Type B pancreatic cell (in vitro differentiated cells): ENCODE measurements around the gene WFDC1. TPM values are rescaled to one million over a fixed set of nuclear protein-coding genes. Genes with fewer than 3 reads are reported as not detected.

ENCODE experiments used
- DNase-seq: peaks from one replicate; pipeline ENCODE4 v3.0.0; 2021; ENCODE audit warnings: mixed read lengths; ENCODE audit not compliant: unreplicated experiment; ENCODE audit errors: extremely low spot score
- H3K27ac Mint-ChIP-seq: 2 replicates; pipeline ENCODE4 v1.8.0; 2021; ENCODE audit warnings: mild to moderate bottlenecking, mixed read lengths
- H3K27me3 Mint-ChIP-seq: 2 replicates; pipeline ENCODE4 v1.8.0; 2021; ENCODE audit warnings: mixed read lengths
- H3K36me3 Mint-ChIP-seq: 2 replicates; pipeline ENCODE4 v1.8.0; 2021; ENCODE audit warnings: mixed read lengths
- H3K4me1 Mint-ChIP-seq: one replicate; pipeline ENCODE4 v1.8.0; 2021; ENCODE audit warnings: mixed read lengths; ENCODE audit not compliant: unreplicated experiment
- H3K4me3 Mint-ChIP-seq: 2 replicates; pipeline ENCODE4 v1.8.0; 2021; ENCODE audit warnings: mild to moderate bottlenecking, mixed read lengths
- H3K9me3 Mint-ChIP-seq: 2 replicates; pipeline ENCODE4 v1.8.0; 2021; ENCODE audit warnings: mixed read lengths
- total RNA-seq: library from RNA; stranded (reverse); gene quantifications from 2 replicates; pipeline ENCODE4 v1.2.1, GENCODE V29; 2021; ENCODE audit warnings: low replicate concordance
- TF ChIP-seq, protein P1 (sequence below): fragments of 200-600 bp; sonication (generic); conservative IDR thresholded peaks from 2 replicates; pipeline ENCODE4 v1.5.0; 2021; ENCODE audit warnings: antibody characterized with exemption, mild to moderate bottlenecking

The WFDC1 gene
- total RNA-seq, 1 donor from 2014 or later, result 2.0 TPM

DNA sequence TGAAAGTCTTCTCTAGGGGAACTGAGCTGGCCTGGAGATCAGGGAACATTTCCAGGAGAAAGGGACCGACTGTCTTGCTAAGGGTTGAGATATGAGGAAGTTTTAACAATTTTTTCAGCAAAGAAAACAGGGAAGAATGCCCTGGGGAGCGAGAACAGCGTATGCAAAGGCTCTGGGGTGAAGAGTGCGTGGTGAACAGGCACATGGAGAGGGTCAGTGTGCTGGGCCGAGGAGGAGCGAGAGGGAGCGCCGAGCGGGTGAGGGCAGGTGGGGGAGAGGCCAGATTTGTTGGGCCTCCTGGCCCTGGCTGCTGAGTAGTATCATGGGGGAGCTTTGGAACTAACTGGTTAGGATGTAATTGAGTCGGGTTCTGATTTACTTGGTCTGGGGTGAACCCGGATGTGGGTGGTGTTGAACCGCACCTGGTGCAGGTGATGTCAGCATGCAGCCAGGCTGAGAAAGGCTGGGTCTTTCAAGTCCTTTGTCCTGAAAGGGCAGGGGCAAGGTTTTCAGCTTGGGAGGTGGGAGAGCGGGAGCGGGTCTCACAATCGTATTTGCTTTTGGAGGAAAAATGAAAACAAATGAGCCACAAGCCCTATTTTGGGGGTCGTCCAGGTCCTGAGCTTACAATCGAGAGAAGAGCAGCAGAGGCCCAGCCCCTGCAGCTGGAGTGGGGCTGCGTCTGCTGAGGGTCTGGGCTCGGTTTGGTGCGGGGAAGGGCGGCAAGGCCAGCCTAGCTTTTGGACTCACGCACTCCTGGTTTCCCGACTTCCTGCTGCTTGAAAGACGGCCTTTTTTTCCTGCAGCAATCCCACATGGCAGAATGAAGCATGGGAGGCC, 11.1 kb upstream of the WFDC1 start:
- Mint-ChIP-seq H3K27me3 (peaks cover 7% of the 10 kb centered on the region), H3K4me1 (peaks cover 49% of the 10 kb centered on the region), H3K27ac (peak overlapping the region; percentile 43), H3K9me3 (peaks cover 4% of the 10 kb centered on the region), H3K36me3 (no peaks in the 10 kb centered on the region), H3K4me3 (peak overlapping the region; percentile 63)
- TF ChIP-seq, protein P1, sequence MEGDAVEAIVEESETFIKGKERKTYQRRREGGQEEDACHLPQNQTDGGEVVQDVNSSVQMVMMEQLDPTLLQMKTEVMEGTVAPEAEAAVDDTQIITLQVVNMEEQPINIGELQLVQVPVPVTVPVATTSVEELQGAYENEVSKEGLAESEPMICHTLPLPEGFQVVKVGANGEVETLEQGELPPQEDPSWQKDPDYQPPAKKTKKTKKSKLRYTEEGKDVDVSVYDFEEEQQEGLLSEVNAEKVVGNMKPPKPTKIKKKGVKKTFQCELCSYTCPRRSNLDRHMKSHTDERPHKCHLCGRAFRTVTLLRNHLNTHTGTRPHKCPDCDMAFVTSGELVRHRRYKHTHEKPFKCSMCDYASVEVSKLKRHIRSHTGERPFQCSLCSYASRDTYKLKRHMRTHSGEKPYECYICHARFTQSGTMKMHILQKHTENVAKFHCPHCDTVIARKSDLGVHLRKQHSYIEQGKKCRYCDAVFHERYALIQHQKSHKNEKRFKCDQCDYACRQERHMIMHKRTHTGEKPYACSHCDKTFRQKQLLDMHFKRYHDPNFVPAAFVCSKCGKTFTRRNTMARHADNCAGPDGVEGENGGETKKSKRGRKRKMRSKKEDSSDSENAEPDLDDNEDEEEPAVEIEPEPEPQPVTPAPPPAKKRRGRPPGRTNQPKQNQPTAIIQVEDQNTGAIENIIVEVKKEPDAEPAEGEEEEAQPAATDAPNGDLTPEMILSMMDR, result no peak
- no peak for DNase-seq

DNA sequence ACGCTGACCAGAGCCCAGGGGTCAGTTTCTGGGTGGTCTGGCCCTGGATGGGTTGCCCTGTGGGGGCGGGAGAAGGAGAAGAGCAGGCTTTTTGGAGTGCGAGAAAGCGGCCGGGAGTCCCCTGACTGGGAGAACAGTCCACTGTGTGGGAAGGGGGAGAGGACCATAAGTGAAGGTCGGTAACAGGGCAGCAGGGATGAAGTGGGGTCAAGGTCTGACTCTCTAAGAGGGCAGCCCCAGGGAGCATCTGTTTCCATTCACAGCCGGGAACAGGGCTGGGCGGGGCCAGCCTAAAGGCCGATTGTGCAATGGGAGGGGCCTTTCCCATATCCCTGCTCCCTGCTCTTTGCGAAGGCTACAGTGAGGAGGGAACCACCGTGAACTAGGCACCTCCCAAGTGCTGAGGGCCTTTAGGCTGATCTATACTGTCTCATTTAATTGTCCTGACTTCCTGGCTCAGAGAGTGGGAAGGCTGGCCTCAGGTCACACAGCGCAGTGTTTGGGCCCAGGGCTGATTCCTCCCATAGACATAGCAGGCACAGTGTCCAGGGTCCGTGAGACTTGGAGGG, 10.4 kb upstream of the WFDC1 start:
- Mint-ChIP-seq H3K27ac (peak overlapping the region; percentile 43), H3K4me1 (peaks cover 44% of the 10 kb centered on the region), H3K27me3 (peaks cover 8% of the 10 kb centered on the region), H3K9me3 (peaks cover 6% of the 10 kb centered on the region), H3K4me3 (peak overlapping the region; percentile 63), H3K36me3 (no peaks in the 10 kb centered on the region)
- DNase-seq, result no peak
- TF ChIP-seq, protein P1, result no peak

DNA sequence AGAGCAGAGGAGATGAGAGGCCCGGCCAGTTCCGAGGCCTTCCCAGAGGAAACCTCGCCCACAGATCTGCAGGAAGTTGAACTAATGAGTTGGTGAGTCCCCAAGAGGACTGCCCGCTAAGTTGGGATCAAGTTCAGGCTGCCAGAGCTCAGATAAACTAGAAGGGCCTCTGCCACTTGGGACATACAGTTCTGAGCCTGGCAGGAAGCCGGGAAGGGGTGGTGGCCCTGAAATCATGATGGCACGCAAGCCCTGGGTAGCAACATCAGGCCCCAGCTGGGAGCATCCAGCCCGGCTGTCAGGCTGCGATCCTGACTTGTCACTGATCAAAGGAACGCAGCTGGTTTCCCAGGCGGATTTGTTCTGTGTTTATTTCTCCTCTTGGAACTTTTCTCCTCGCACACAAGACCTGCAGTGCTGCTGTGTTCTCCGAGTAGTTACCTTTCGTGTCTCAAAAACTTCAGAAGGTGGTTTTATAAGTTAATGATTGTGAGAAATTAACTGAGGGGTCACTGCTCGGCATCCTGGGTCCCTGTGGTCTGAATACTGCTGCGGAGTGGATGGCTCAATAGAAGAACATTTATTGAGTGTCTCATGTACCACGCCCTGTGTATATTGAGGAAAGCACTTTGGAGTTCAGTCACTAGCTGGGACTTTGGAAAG, 8.0 kb upstream of the WFDC1 start:
- TF ChIP-seq, protein P1, result no peak
- H3K27me3 Mint-ChIP-seq, result peaks cover 11% of the 10 kb centered on the region
- H3K4me1 Mint-ChIP-seq, result peaks cover 34% of the 10 kb centered on the region
- no peak for DNase-seq
- no peak overlapping the region for H3K4me3 Mint-ChIP-seq
- peaks cover 6% of the 10 kb centered on the region for H3K9me3 Mint-ChIP-seq
- H3K27ac Mint-ChIP-seq, result no peak overlapping the region
- H3K36me3 Mint-ChIP-seq, result no peaks in the 10 kb centered on the region

DNA sequence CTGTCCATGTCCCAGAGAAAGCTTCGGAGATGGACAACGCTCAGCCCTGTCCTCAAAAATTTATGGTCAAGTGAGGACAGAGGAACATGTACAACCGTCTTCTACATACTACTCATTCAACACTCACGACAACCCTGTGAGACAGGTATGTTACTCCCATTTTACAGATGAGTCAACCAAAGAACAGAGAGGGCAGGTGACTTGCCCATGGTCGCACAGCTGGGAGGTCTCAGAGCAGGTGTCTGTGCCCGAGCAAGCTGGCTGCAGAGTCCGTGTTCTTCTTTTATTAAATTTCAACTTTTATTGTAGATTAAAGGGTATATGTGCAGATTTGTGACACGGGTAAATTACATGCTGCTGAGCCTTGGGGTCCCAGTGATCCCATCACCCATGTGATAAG, 5.8 kb upstream of the WFDC1 start:
- H3K9me3 Mint-ChIP-seq, result peaks cover 6% of the 10 kb centered on the region
- no peak for DNase-seq
- TF ChIP-seq, protein P1, result no peak
- H3K4me3 Mint-ChIP-seq, result no peak overlapping the region
- H3K36me3 Mint-ChIP-seq, result no peaks in the 10 kb centered on the region
- peaks cover 29% of the 10 kb centered on the region for H3K4me1 Mint-ChIP-seq
- H3K27ac Mint-ChIP-seq, result no peak overlapping the region
- H3K27me3 Mint-ChIP-seq, result peaks cover 11% of the 10 kb centered on the region

DNA sequence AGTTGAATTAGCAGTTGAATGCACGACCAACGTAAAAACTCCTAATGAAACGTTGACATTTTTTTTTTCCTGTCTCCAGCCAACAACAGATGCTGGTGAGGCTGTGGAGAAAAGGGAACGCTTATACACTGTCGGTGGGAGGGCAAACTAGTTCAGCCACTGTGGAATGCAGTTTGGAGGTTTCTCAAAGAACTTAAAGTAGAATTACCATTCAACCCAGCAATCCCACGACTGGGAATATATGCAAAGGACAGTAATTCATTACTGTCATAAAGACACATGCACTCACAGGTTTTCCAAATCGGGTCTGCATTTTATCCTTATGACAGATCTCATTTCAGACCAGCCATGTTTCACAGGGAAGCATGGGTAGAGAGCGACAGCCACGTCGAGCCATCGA, 3.5 kb upstream of the WFDC1 start:
- H3K4me3 Mint-ChIP-seq, result no peak overlapping the region
- H3K27me3 Mint-ChIP-seq, result peaks cover 33% of the 10 kb centered on the region
- TF ChIP-seq, protein P1, result no peak
- H3K9me3 Mint-ChIP-seq, result peaks cover 6% of the 10 kb centered on the region
- no peak for DNase-seq
- no peaks in the 10 kb centered on the region for H3K36me3 Mint-ChIP-seq
- no peak overlapping the region for H3K27ac Mint-ChIP-seq
- peaks cover 37% of the 10 kb centered on the region for H3K4me1 Mint-ChIP-seq
